ENCODE data around the gene ADAM19.

Gene ADAM19

GRCh38 chr5:157481265-157481664, 94.3 kb downstream of the ADAM19 start:
- TF ChIP-seq, protein P1, sequence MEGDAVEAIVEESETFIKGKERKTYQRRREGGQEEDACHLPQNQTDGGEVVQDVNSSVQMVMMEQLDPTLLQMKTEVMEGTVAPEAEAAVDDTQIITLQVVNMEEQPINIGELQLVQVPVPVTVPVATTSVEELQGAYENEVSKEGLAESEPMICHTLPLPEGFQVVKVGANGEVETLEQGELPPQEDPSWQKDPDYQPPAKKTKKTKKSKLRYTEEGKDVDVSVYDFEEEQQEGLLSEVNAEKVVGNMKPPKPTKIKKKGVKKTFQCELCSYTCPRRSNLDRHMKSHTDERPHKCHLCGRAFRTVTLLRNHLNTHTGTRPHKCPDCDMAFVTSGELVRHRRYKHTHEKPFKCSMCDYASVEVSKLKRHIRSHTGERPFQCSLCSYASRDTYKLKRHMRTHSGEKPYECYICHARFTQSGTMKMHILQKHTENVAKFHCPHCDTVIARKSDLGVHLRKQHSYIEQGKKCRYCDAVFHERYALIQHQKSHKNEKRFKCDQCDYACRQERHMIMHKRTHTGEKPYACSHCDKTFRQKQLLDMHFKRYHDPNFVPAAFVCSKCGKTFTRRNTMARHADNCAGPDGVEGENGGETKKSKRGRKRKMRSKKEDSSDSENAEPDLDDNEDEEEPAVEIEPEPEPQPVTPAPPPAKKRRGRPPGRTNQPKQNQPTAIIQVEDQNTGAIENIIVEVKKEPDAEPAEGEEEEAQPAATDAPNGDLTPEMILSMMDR (IDR thresholded peaks at IDR 0.05) = no peak
- H3K9me3 Mint-ChIP-seq = no peaks in the 10 kb centered on the region
- H3K4me1 Mint-ChIP-seq = peaks cover 11% of the 10 kb centered on the region
- H3K27me3 Mint-ChIP-seq (ENCODE audit: low read depth, poor library complexity) = peaks cover 2% of the 10 kb centered on the region
- peaks cover 38% of the 10 kb centered on the region for H3K36me3 Mint-ChIP-seq (ENCODE audit: low read depth)
- no peak for DNase-seq
- no peak overlapping the region for H3K4me3 Mint-ChIP-seq
- H3K27ac Mint-ChIP-seq = no peak overlapping the region

- no peak for DNase-seq
- H3K27me3 Mint-ChIP-seq (ENCODE audit: low read depth, poor library complexity) = no peaks in the 10 kb centered on the region
- H3K9me3 Mint-ChIP-seq = no peaks in the 10 kb centered on the region
- no peak overlapping the region for H3K4me3 Mint-ChIP-seq
- H3K27ac Mint-ChIP-seq = peak overlapping the region; percentile 60
- H3K4me1 Mint-ChIP-seq = peaks cover 11% of the 10 kb centered on the region
- H3K36me3 Mint-ChIP-seq (ENCODE audit: low read depth) = peaks cover 34% of the 10 kb centered on the region
- TF ChIP-seq, protein P1 (IDR thresholded peaks at IDR 0.05) = no peak
Observed at GRCh38 chr5:157479612-157480510, 95.7 kb downstream of the ADAM19 start.

DNA sequence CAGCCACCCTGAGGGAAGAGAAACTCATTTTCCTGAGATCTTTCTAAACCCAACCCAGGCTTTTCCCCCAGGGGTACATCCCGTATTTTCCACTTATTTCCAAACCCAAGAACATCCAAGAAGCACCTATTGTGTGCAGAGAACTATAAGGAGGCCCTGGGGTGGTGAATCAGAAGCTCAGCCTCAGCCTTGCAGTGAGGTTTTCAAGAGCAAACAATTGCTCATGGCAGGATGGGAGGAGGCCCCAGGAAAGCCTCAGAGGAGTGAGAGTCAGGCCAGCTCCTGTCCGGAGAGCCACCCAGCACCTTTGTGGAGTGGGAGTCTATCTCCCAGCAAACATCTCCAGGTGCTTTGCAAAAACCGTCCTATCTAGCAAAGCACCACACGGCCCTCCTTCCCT, 96.4 kb downstream of the ADAM19 start:
- TF ChIP-seq, protein P1 (IDR thresholded peaks at IDR 0.05) = no peak
- no peak overlapping the region for H3K4me3 Mint-ChIP-seq
- H3K36me3 Mint-ChIP-seq (ENCODE audit: low read depth) = peaks cover 30% of the 10 kb centered on the region
- no peaks in the 10 kb centered on the region for H3K9me3 Mint-ChIP-seq
- H3K27me3 Mint-ChIP-seq (ENCODE audit: low read depth, poor library complexity) = no peaks in the 10 kb centered on the region
- H3K27ac Mint-ChIP-seq = peak overlapping the region; percentile 60
- H3K4me1 Mint-ChIP-seq = peaks cover 11% of the 10 kb centered on the region
- DNase-seq = no peak

DNA sequence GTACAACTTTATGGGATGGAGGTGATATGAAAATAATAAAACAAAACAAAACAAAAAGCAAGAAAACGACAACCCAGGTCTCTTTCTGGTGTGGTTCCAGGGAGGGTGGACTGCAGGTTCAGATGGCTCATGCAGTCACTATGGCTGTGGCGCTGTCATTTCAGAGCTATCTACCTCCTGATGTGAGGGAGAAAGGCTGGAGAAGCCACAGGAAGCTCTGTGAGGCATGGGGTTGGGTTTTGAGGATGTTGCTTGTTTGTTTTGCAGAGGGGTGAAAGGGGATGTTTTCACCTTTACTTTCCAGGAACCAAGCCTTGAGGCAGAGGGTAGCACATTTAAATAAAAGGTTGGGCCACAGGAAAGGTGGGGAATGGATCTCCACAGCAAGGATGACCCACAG, 96.8 kb downstream of the ADAM19 start:
- Mint-ChIP-seq H3K4me3 (no peak overlapping the region), H3K36me3 (ENCODE audit: low read depth) (peaks cover 26% of the 10 kb centered on the region), H3K27me3 (ENCODE audit: low read depth, poor library complexity) (no peaks in the 10 kb centered on the region), H3K4me1 (peaks cover 11% of the 10 kb centered on the region), H3K9me3 (no peaks in the 10 kb centered on the region), H3K27ac (no peak overlapping the region)
- no peak for DNase-seq
- TF ChIP-seq, protein P1 (IDR thresholded peaks at IDR 0.05) = no peak

DNA sequence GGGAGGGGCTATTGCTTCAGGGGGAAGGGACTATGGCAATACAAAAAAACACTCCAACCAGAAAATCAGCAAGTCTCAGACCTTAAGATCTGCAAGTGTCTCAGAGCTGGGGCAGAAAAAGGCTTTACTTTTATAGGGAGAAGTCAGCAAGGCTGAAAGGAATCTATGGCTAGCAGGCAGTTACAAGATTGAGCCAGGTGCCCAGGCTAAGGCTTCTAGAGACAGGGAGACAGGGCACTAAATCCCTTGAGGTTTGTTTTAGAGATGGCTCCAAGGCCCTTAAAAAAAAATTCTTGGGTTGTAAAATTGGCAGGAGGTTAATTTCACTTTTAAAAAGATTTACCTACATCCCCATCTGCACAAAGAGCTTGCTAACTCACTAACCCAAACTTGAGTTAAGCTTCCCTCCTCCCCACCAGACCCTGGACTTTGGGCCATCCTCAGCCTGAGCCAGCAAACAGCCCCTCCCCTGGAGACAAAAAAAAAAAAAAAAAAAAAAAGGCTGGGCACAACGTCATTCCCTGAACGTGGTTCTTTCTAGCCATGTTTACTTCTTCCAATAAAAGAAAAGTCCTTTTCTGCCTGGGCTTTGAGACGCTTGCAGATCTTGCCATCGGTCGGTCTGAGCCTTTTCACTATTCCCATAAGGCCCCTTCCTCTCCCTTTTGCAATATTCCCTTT, 97.6 kb downstream of the ADAM19 start:
- Mint-ChIP-seq H3K4me3 (no peak overlapping the region), H3K4me1 (peaks cover 17% of the 10 kb centered on the region), H3K27ac (peak overlapping the region; percentile 42), H3K9me3 (no peaks in the 10 kb centered on the region), H3K27me3 (ENCODE audit: low read depth, poor library complexity) (no peaks in the 10 kb centered on the region), H3K36me3 (ENCODE audit: low read depth) (peaks cover 23% of the 10 kb centered on the region)
- no peak for DNase-seq
- TF ChIP-seq, protein P1 (IDR thresholded peaks at IDR 0.05) = no peak
